ENCODE measurements around the gene PFKFB2. TPM values are rescaled to one million over a fixed set of nuclear protein-coding genes. Genes with fewer than 3 reads are reported as not detected.
A peak's percentile ranks its signal among the peaks of the same experiment; 100 is the strongest.

The PFKFB2 gene
- total and polyA plus RNA-seq, 10 donors = 6.8 to 69.5 (median 23.9) TPM

- H3K4me1 ChIP-seq = peaks cover 0 to 29% (median 12%) of the 10 kb centered on the region in 6 donors
- H3K9me3 ChIP-seq = no peaks in the 10 kb centered on the region
- 85 to 95% (median 89%) methylated on average over 2 of the region's 2 CpGs for WGBS, 5 donors
- DNase-seq = no peak
- H3K27ac ChIP-seq = no peak overlapping the region
- H3K36me3 ChIP-seq = peaks cover 0 to 47% (median 0%) of the 10 kb centered on the region in 6 donors
- no peaks in the 10 kb centered on the region for H3K27me3 ChIP-seq (replicated peaks in 1 of 7)
- intact Hi-C loops (cut with DNase I; ENCODE audit: low total_unique reads) = loop anchor here (5.0 kb wide), 2 partner anchors 240 to 325 kb away; partner anchors contain the start of gene CD55
- no peak for TF ChIP-seq POLR2AphosphoS5 (IDR thresholded peaks at IDR 0.05)
- TF ChIP-seq CTCF (IDR thresholded peaks at IDR 0.05 in 8 of 11, conservative IDR thresholded peaks at IDR 0.05 in 3 of 11) = no peak
- no peak overlapping the region for H3K4me3 ChIP-seq
Measured at GRCh38 chr1:207081806-207082205, 28.7 kb downstream of the PFKFB2 start.

GRCh38 chr1:207084232-207084631 is 31.2 kb downstream of the PFKFB2 start:
- TF ChIP-seq CTCF (IDR thresholded peaks at IDR 0.05 in 8 of 11, conservative IDR thresholded peaks at IDR 0.05 in 3 of 11) (no peak), POLR2A (IDR thresholded peaks at IDR 0.05) (no peak), POLR2AphosphoS5 (IDR thresholded peaks at IDR 0.05) (no peak)
- H3K4me3 ChIP-seq = no peak overlapping the region
- H3K4me1 ChIP-seq = peaks cover 0 to 22% (median 10%) of the 10 kb centered on the region in 6 donors
- H3K9me3 ChIP-seq = no peaks in the 10 kb centered on the region
- H3K27me3 ChIP-seq (replicated peaks in 1 of 7) = no peaks in the 10 kb centered on the region
- no peak for DNase-seq
- no peak overlapping the region for H3K27ac ChIP-seq
- 69 to 88% (median 84%) methylated on average over 2 of the region's 2 CpGs for WGBS, 5 donors
- intact Hi-C loops (cut with DNase I; ENCODE audit: low total_unique reads) = loop anchor here (5.0 kb wide), 2 partner anchors 238 to 323 kb away; partner anchors contain the start of gene CD55
- peaks cover 0 to 32% (median 0%) of the 10 kb centered on the region in 6 donors for H3K36me3 ChIP-seq

- H3K4me1 ChIP-seq = peaks cover 0 to 26% (median 10%) of the 10 kb centered on the region in 6 donors
- WGBS, 5 donors = 17 to 25% (median 21%) methylated on average over 8 of the region's 8 CpGs
- no peaks in the 10 kb centered on the region for H3K9me3 ChIP-seq
- intact Hi-C loops (cut with DNase I; ENCODE audit: low total_unique reads) = loop anchor here (5.0 kb wide), 4 partner anchors 98 to 413 kb away; partner anchors contain the start of genes CD55 and CR1
- no peaks in the 10 kb centered on the region for H3K27me3 ChIP-seq (replicated peaks in 1 of 7)
- no peak overlapping the region for H3K4me3 ChIP-seq
- peak in 1 of 3 donors; percentile 40 for TF ChIP-seq POLR2AphosphoS5 (IDR thresholded peaks at IDR 0.05)
- peak; percentile 44 to 80 (median 74) for TF ChIP-seq CTCF (IDR thresholded peaks at IDR 0.05 in 8 of 11, conservative IDR thresholded peaks at IDR 0.05 in 3 of 11)
- no peak for TF ChIP-seq POLR2A (IDR thresholded peaks at IDR 0.05)
- DNase-seq = no peak
- H3K27ac ChIP-seq = no peak overlapping the region
- H3K36me3 ChIP-seq = peaks cover 0 to 27% (median 0%) of the 10 kb centered on the region in 6 donors
Measured at GRCh38 chr1:207084701-207085180, 31.7 kb downstream of the PFKFB2 start.

GRCh38 chr1:207085887-207086286 is 32.8 kb downstream of the PFKFB2 start:
- no peak overlapping the region for H3K4me3 ChIP-seq
- intact Hi-C loops (cut with DNase I; ENCODE audit: low total_unique reads) = loop anchor here (5.0 kb wide), 2 partner anchors 96 to 411 kb away; partner anchors contain the start of gene CR1
- H3K27ac ChIP-seq = no peak overlapping the region
- H3K27me3 ChIP-seq (replicated peaks in 1 of 7) = no peaks in the 10 kb centered on the region
- H3K4me1 ChIP-seq = peaks cover 0 to 28% (median 10%) of the 10 kb centered on the region in 6 donors
- no peaks in the 10 kb centered on the region for H3K9me3 ChIP-seq
- TF ChIP-seq POLR2A (IDR thresholded peaks at IDR 0.05) (no peak), POLR2AphosphoS5 (IDR thresholded peaks at IDR 0.05) (no peak), CTCF (IDR thresholded peaks at IDR 0.05 in 8 of 11, conservative IDR thresholded peaks at IDR 0.05 in 3 of 11) (no peak)
- peaks cover 0 to 15% (median 0%) of the 10 kb centered on the region in 6 donors for H3K36me3 ChIP-seq
- WGBS, 5 donors = 79 to 96% (median 84%) methylated on average over 3 of the region's 3 CpGs
- no peak for DNase-seq

Data from spleen (tissue), 11 donors.